Smooth muscle cell (in vitro differentiated cells): ENCODE measurements around the gene CHST14. TPM values are rescaled to one million over a fixed set of nuclear protein-coding genes. Genes with fewer than 3 reads are reported as not detected.

ENCODE experiments used
- DNase-seq: peaks from one replicate; lab custom pipeline; 2025; ENCODE audit not compliant: unreplicated experiment; lab: John Stamatoyannopoulos, UW
- H2AFZ ChIP-seq: fragments of 200-600 bp; sonication (generic); 2 replicates; pipeline ENCODE4 v1.6.0; 2016; ENCODE audit warnings: antibody characterized with exemption, low read depth, mild to moderate bottlenecking
- H3F3A ChIP-seq: fragments of 200-600 bp; sonication (generic); 2 replicates; pipeline ENCODE4 v1.6.0; 2017; ENCODE audit warnings: antibody characterized with exemption, low read depth
- H3K27ac ChIP-seq: fragments of 200-600 bp; sonication (generic); 2 replicates; pipeline ENCODE4 v1.5.1; 2016; ENCODE audit warnings: low read depth, mild to moderate bottlenecking
- H3K27me3 ChIP-seq: fragments of 200-600 bp; sonication (generic); 2 replicates; pipeline ENCODE4 v1.6.1; 2016; ENCODE audit warnings: low read depth, mild to moderate bottlenecking
- H3K36me3 ChIP-seq: fragments of 200-600 bp; sonication (generic); 2 replicates; pipeline ENCODE4 v1.5.1; 2016; ENCODE audit warnings: low read depth
- H3K4me1 ChIP-seq: fragments of 200-600 bp; sonication (generic); 2 replicates; pipeline ENCODE4 v1.5.1; 2016; ENCODE audit warnings: low read depth
- H3K4me2 ChIP-seq: fragments of 200-600 bp; sonication (generic); 2 replicates; pipeline ENCODE4 v1.6.0; 2016; ENCODE audit warnings: mild to moderate bottlenecking
- H3K4me3 ChIP-seq: fragments of 200-600 bp; sonication (generic); 2 replicates; pipeline ENCODE4 v1.5.1; 2016; ENCODE audit warnings: mild to moderate bottlenecking
- H3K79me2 ChIP-seq: fragments of 200-600 bp; sonication (generic); 2 replicates; pipeline ENCODE4 v1.6.0; 2016; ENCODE audit warnings: low read depth, mild to moderate bottlenecking
- H3K9ac ChIP-seq: fragments of 200-600 bp; sonication (generic); 2 replicates; pipeline ENCODE4 v1.6.0; 2016; ENCODE audit warnings: low read depth
- H3K9me3 ChIP-seq: fragments of 200-600 bp; sonication (generic); replicated peaks from 2 replicates; pipeline ENCODE4 v1.5.1; 2016; ENCODE audit warnings: low read depth
- H4K20me1 ChIP-seq: fragments of 200-600 bp; sonication (generic); 2 replicates; pipeline ENCODE4 v1.6.0; 2016; ENCODE audit warnings: low read depth
- CTCF ChIP-seq: fragments of 200-600 bp; sonication (generic); IDR thresholded peaks from 2 replicates; pipeline ENCODE4 v1.5.1; 2017; ENCODE audit warnings: borderline replicate concordance, mild to moderate bottlenecking, antibody characterized with exemption; ENCODE audit not compliant: insufficient read depth, poor library complexity, severe bottlenecking
- WGBS: methylation state at CpG from one replicate; pipeline ENCODE4 v1.1.7; 2016; ENCODE audit warnings: low lambda C conversion rate; 5-methylcytosine and 5-hydroxymethylcytosine counted together
- polyA plus RNA-seq: library from polyadenylated mRNA; unstranded; fragments of >200 nt; fragmentation: Nextera tagmentation; extraction: Ambion mirVana; gene quantifications from 2 replicates; pipeline ENCODE4 v1.2.1, GENCODE V29; 2016
- total RNA-seq: library from RNA; depleted of rRNA; stranded (reverse); fragments of >200 nt; gene quantifications from 2 replicates; pipeline ENCODE4 v1.2.3, GENCODE V29; 2014

CHST14 gene
- total and polyA plus RNA-seq, 2 experiments from 2014 or later = 19.1 to 24.6 TPM

DNA sequence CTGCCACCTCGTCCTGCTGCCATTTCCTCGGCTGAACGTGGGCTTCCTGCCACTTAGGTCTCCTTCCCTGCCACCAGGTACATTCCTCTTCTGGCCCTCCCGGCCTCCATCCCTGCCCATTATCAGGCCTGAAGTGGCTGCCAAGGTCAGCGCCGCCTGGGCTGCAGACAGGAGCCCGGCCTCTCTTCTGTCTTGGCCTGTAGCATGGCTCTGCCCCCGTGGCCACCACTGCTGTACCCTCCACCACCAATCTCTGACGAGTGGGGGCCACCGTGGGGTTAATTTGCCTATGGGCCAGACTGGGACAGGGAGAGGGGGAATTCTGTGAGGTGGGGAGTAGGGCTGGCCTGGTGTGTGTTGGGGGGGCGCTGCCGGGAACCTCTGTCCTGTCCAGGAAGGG is 32.1 kb upstream of the CHST14 start:
- Histone ChIP-seq H3K79me2 (peaks cover 21% of the 10 kb centered on the region), H3K27me3 (peaks cover 14% of the 10 kb centered on the region), H2AFZ (no peak overlapping the region), H3K36me3 (no peaks in the 10 kb centered on the region), H3K9ac (no peak overlapping the region), H3K4me3 (no peak overlapping the region), H4K20me1 (peaks cover 21% of the 10 kb centered on the region), H3K4me2 (peak overlapping the region; percentile 94), H3K4me1 (peaks cover 34% of the 10 kb centered on the region), H3K27ac (no peak overlapping the region), H3F3A (peaks cover 4% of the 10 kb centered on the region), H3K9me3 (no peaks in the 10 kb centered on the region)
- WGBS = 60% methylated on average over 12 of the region's 12 CpGs
- no peak for TF ChIP-seq CTCF
- no peak for DNase-seq

- Histone ChIP-seq H3K9ac (no peak overlapping the region), H3K27me3 (peaks cover 14% of the 10 kb centered on the region), H2AFZ (peak overlapping the region; percentile 62), H3K79me2 (peaks cover 26% of the 10 kb centered on the region), H3F3A (peaks cover 9% of the 10 kb centered on the region), H3K27ac (no peak overlapping the region), H3K9me3 (no peaks in the 10 kb centered on the region), H3K4me1 (peaks cover 34% of the 10 kb centered on the region), H3K36me3 (no peaks in the 10 kb centered on the region), H3K4me2 (peak overlapping the region; percentile 94), H4K20me1 (peaks cover 29% of the 10 kb centered on the region), H3K4me3 (peak overlapping the region; percentile 87)
- no peak for DNase-seq
- 2% methylated on average over 14 of the region's 15 CpGs for WGBS
- TF ChIP-seq CTCF = no peak
These were observed 31.3 kb upstream of the CHST14 start for GRCh38 chr15:40439461-40439959.

- H3K4me1 ChIP-seq = peaks cover 39% of the 10 kb centered on the region
- H3K27me3 ChIP-seq = peaks cover 8% of the 10 kb centered on the region
- H3K9ac ChIP-seq = no peak overlapping the region
- H3K9me3 ChIP-seq = no peaks in the 10 kb centered on the region
- H3F3A ChIP-seq = peaks cover 11% of the 10 kb centered on the region
- peak overlapping the region; percentile 94 for H3K4me2 ChIP-seq
- peaks cover 33% of the 10 kb centered on the region for H3K79me2 ChIP-seq
- no peak overlapping the region for H3K27ac ChIP-seq
- H3K4me3 ChIP-seq = peak overlapping the region; percentile 87
- under 1% methylated on average over 33 of the region's 35 CpGs for WGBS
- H3K36me3 ChIP-seq = no peaks in the 10 kb centered on the region
- H4K20me1 ChIP-seq = peaks cover 36% of the 10 kb centered on the region
- peak; percentile 39 for DNase-seq
- peak overlapping the region; percentile 62 for H2AFZ ChIP-seq
- TF ChIP-seq CTCF = no peak
These were observed 30.6 kb upstream of the CHST14 start for GRCh38 chr15:40439960-40440742.
